HL-60 (cell line): ENCODE data around the gene TMC8.

Experiments used
- DNase-seq, 2 experiments: peaks; one replicate each; pipeline ENCODE4 v3.0.0-alpha.2; 2010 to 2020; ENCODE audit warnings: low read depth in 1 of 2, low spot score in 1 of 2
- H3K27ac ChIP-seq: fragments of 250-450 bp; sonication (Bioruptor Pico); replicated peaks from 2 replicates; pipeline ENCODE4 v1.5.1; 2020; ENCODE audit warnings: mild to moderate bottlenecking, moderate library complexity
- H3K27me3 ChIP-seq: fragments of 250-450 bp; sonication (Bioruptor Pico); 2 replicates; pipeline ENCODE4 v1.5.1; 2021; ENCODE audit warnings: mild to moderate bottlenecking, moderate library complexity; ENCODE audit not compliant: insufficient read depth, poor library complexity, severe bottlenecking
- H3K4me3 ChIP-seq: replicated peaks from 2 replicates; pipeline ENCODE4 v1.5.1; 2011; ENCODE audit warnings: mild to moderate bottlenecking, control low read depth, low read length; ENCODE audit not compliant: insufficient read depth
- CTCF ChIP-seq: IDR thresholded peaks from one replicate; pipeline ENCODE4 v1.5.1; 2011; ENCODE audit warnings: low read length, control low read depth, inconsistent platforms; ENCODE audit not compliant: insufficient read depth
- GABPA ChIP-seq: IDR thresholded peaks from 2 replicates; pipeline ENCODE4 v1.6.1; 2012; ENCODE audit warnings: low read depth
- POLR2AphosphoS5 ChIP-seq: IDR thresholded peaks from 2 replicates; pipeline ENCODE4 v1.6.1; 2012; ENCODE audit warnings: low read depth
- SPI1 ChIP-seq: IDR thresholded peaks from 2 replicates; pipeline ENCODE4 v1.6.1; 2012; ENCODE audit warnings: low read depth, mild to moderate bottlenecking, borderline replicate concordance
- TF ChIP-seq, protein P1 (sequence below): IDR thresholded peaks from 2 replicates; pipeline ENCODE4 v1.6.1; 2012; ENCODE audit warnings: low read depth; ENCODE audit not compliant: insufficient replicate concordance

TMC8 gene

DNA sequence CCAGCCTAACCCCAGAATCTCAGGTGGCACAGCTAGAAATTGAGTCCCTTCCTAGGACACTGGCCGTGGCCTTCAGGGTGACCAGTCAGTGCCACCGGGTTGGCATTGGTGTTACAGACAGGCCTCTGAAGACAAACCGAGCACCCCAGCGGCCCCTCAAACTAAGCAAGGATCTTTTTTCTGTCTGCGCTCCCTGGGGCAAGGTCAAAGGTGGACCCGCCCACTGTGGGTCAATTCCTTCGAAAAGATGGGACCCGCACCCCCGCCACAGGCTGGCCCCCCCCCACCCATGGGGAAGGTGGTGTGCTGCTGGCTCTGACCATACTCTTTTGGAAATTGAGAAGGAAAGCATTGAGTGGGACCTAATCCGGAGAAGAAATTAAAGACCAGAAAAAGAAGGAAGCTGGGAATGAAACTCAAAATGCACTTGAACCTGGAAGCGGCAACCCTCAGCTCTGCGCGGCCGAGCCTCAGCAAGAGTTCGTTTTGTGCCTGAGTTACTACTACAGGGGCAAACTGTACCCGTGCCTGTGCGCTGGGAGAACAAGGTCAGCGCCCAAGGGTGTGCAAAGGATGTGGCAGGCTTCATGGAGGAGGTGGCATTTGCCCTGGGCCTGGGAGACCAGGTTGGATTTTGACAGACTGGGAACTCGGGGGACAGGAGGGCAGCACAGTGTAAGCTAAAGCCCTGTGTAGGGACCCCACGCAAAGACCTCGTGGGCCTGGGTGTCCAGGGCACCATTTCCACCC lies 22.4 kb upstream of the TMC8 start:
- no peak overlapping the region for H3K4me3 ChIP-seq
- no peak for DNase-seq
- no peaks in the 10 kb centered on the region for H3K27me3 ChIP-seq
- no peak for TF ChIP-seq GABPA
- TF ChIP-seq POLR2AphosphoS5: no peak
- no peak for TF ChIP-seq CTCF
- no peak for TF ChIP-seq SPI1
- TF ChIP-seq, protein P1, sequence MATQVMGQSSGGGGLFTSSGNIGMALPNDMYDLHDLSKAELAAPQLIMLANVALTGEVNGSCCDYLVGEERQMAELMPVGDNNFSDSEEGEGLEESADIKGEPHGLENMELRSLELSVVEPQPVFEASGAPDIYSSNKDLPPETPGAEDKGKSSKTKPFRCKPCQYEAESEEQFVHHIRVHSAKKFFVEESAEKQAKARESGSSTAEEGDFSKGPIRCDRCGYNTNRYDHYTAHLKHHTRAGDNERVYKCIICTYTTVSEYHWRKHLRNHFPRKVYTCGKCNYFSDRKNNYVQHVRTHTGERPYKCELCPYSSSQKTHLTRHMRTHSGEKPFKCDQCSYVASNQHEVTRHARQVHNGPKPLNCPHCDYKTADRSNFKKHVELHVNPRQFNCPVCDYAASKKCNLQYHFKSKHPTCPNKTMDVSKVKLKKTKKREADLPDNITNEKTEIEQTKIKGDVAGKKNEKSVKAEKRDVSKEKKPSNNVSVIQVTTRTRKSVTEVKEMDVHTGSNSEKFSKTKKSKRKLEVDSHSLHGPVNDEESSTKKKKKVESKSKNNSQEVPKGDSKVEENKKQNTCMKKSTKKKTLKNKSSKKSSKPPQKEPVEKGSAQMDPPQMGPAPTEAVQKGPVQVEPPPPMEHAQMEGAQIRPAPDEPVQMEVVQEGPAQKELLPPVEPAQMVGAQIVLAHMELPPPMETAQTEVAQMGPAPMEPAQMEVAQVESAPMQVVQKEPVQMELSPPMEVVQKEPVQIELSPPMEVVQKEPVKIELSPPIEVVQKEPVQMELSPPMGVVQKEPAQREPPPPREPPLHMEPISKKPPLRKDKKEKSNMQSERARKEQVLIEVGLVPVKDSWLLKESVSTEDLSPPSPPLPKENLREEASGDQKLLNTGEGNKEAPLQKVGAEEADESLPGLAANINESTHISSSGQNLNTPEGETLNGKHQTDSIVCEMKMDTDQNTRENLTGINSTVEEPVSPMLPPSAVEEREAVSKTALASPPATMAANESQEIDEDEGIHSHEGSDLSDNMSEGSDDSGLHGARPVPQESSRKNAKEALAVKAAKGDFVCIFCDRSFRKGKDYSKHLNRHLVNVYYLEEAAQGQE: no peak
- H3K27ac ChIP-seq: no peak overlapping the region

DNA sequence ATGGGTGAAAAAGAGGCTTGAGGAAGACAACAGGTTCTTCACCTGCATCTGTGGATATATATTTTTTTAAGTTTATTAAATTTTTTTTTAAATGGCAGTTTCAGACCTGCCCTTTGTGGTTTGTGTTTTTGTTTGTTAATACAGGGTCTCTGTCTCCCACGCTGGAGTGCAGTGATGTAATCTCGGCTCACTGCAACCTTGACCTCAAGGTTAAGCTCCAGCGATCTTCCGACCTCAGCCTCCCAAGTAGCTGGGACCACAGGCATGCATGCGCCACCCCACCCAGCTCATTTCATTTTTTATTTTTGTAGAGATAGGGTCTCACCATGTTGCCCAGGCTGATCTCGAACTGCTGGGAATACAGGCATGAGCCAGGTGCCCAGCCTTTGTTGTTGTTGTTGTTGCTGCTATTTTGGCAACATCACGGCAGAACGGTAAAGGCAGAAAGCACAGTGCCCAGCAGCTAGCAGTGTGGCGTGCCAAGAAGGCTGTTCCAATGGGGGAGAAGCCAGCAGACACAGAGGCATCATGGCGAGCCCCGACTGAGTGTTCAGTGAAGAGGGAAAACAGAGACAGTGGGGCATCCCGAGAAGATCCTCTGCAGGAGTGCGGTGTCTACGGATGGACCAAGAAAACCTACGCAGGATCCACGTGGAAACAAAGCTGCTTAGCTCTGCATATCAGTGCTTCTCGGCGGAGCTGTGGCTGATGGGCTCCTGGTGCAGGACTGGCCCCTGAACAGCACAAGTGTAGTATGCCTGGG lies 21.7 kb upstream of the TMC8 start:
- no peaks in the 10 kb centered on the region for H3K27me3 ChIP-seq
- no peak overlapping the region for H3K27ac ChIP-seq
- H3K4me3 ChIP-seq: no peak overlapping the region
- TF ChIP-seq CTCF (no peak), GABPA (no peak), POLR2AphosphoS5 (no peak), SPI1 (no peak)
- TF ChIP-seq, protein P1: no peak
- DNase-seq: no peak

DNA sequence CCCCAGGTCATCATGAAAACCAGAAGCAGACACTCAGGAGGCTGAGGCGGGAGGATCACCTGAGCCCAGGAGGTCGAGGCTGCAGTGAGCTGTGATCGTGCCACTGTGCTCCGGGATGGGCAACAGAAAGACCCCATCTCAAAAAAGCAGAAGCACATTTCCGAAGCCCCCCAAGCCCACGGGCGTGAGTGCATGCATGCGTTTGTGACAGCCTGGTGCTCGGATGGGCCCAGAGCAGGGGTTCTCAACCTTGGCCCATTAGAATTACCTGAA lies 21.1 kb upstream of the TMC8 start:
- H3K4me3 ChIP-seq: no peak overlapping the region
- no peak overlapping the region for H3K27ac ChIP-seq
- TF ChIP-seq POLR2AphosphoS5 (no peak), SPI1 (no peak), CTCF (no peak), GABPA (no peak)
- TF ChIP-seq, protein P1: no peak
- DNase-seq: no peak
- H3K27me3 ChIP-seq: no peaks in the 10 kb centered on the region
